ENCODE measurements around the gene FKBP2.
"Not testable (repeated sequence)": the region's sequence is repeated elsewhere in the genome, so short reads cannot be mapped to it uniquely, and the experiment has no call there.

The FKBP2 gene

DNA sequence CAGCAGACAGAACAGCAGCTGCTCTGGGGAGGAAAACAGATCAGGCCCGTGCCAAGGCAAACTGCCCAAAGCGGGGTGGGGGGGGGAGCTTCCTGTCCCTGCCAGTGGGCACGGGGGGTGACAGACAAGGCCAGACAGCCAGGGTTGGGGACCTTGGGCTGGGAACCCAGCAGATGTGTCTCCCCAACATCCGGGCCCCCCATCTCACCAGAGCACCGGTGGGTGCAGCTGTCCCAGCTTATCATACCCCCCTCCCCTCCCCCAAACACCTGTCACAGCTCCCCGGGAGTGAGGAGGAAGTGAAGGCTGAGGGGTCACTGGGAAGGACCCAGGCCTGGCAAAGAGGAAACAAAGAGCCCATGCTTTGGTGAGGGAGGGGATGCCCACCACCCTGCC, 4.5 kb downstream of the FKBP2 start:
- H3K9me3 Mint-ChIP-seq: no peaks in the 10 kb centered on the region
- H3K27ac Mint-ChIP-seq: peak overlapping the region; percentile 92
- peaks cover 68% of the 10 kb centered on the region for H3K4me1 Mint-ChIP-seq (ENCODE audit: low read depth)
- intact Hi-C loops (cut with micrococcal nuclease): no loop called here
- peaks cover 4% of the 10 kb centered on the region for H3K27me3 Mint-ChIP-seq
- peaks cover 56% of the 10 kb centered on the region for H3K36me3 Mint-ChIP-seq (ENCODE audit: low read depth)
- H3K4me3 Mint-ChIP-seq: peak overlapping the region; percentile 89

- intact Hi-C loops (cut with micrococcal nuclease): loop anchor here (2.0 kb wide), 1 partner anchor 15 kb away; the partner anchor contains the start of gene DNAJC4
- Mint-ChIP-seq H3K4me1 (ENCODE audit: low read depth) (peaks cover 71% of the 10 kb centered on the region), H3K27ac (peak overlapping the region; percentile 92), H3K9me3 (no peaks in the 10 kb centered on the region), H3K36me3 (ENCODE audit: low read depth) (peaks cover 51% of the 10 kb centered on the region), H3K4me3 (peak overlapping the region; percentile 89), H3K27me3 (peaks cover 9% of the 10 kb centered on the region)
Measured at GRCh38 chr11:64245797-64246620, 5.1 kb downstream of the FKBP2 start.

DNA sequence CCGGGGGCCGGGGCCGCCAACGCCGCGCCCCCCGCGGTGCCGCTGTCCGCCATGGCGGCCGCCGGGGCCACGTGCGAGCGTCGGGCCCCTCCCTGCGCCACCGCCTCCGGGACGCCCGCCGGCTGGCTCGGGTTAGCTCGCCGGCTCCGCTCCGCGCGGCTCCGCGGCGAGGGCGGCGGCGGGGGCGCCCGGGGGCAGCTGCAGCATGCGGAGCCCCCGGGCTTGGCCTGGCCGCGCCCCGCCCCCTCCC, 5.7 kb downstream of the FKBP2 start:
- Mint-ChIP-seq H3K36me3 (ENCODE audit: low read depth) (peaks cover 48% of the 10 kb centered on the region), H3K4me3 (peak overlapping the region; percentile 82), H3K27ac (peak overlapping the region; percentile 92), H3K4me1 (ENCODE audit: low read depth) (peaks cover 74% of the 10 kb centered on the region)
- not testable (repeated sequence) for H3K9me3 Mint-ChIP-seq, H3K27me3 Mint-ChIP-seq
- intact Hi-C loops (cut with micrococcal nuclease): loop anchor here (2.0 kb wide), 1 partner anchor 16 kb away; the partner anchor contains the start of gene DNAJC4

GRCh38 chr11:64246871-64247728, 6.2 kb downstream of the FKBP2 start, which contains the start of gene PPP1R14B:
Gene PPP1R14B, minus strand, starts transcription at chr11:64246943. Its CDS starts 270 bp downstream, at chr11:64246673.
- H3K27me3 Mint-ChIP-seq: peaks cover 9% of the 10 kb centered on the region
- peaks cover 51% of the 10 kb centered on the region for H3K36me3 Mint-ChIP-seq (ENCODE audit: low read depth)
- no peaks in the 10 kb centered on the region for H3K9me3 Mint-ChIP-seq
- H3K4me1 Mint-ChIP-seq (ENCODE audit: low read depth): peaks cover 77% of the 10 kb centered on the region
- H3K4me3 Mint-ChIP-seq: peak within 1 kb of the TSS; percentile 89
- peak within 1 kb of the TSS; percentile 92 for H3K27ac Mint-ChIP-seq
- intact Hi-C loops (cut with micrococcal nuclease): loop anchor here (2.0 kb wide), 1 partner anchor 16 kb away; the partner anchor contains the start of gene DNAJC4

GRCh38 chr11:64247729-64248531, 7.0 kb downstream of the FKBP2 start:
- Mint-ChIP-seq H3K27ac (peak overlapping the region; percentile 92), H3K36me3 (ENCODE audit: low read depth) (peaks cover 51% of the 10 kb centered on the region)

GRCh38 chr11:64248578-64248977, 7.7 kb downstream of the FKBP2 start:
- H3K27ac Mint-ChIP-seq: peak overlapping the region; percentile 7
- H3K4me1 Mint-ChIP-seq (ENCODE audit: low read depth): peaks cover 76% of the 10 kb centered on the region
- H3K27me3 Mint-ChIP-seq: peaks cover 9% of the 10 kb centered on the region
- no peak overlapping the region for H3K4me3 Mint-ChIP-seq
- no peaks in the 10 kb centered on the region for H3K9me3 Mint-ChIP-seq
- intact Hi-C loops (cut with micrococcal nuclease): no loop called here
- peaks cover 47% of the 10 kb centered on the region for H3K36me3 Mint-ChIP-seq (ENCODE audit: low read depth)

More at GRCh38 chr11:64247729-64248531, 7.0 kb downstream of the FKBP2 start:
- no peaks in the 10 kb centered on the region for H3K9me3 Mint-ChIP-seq
- intact Hi-C loops (cut with micrococcal nuclease): loop anchor here (2.0 kb wide), 1 partner anchor 17 kb away; the partner anchor contains the start of gene DNAJC4
- H3K27me3 Mint-ChIP-seq: peaks cover 9% of the 10 kb centered on the region
- H3K4me3 Mint-ChIP-seq: peak overlapping the region; percentile 82
- H3K4me1 Mint-ChIP-seq (ENCODE audit: low read depth): peaks cover 76% of the 10 kb centered on the region

GRCh38 chr11:64249038-64249437, 8.1 kb downstream of the FKBP2 start:
- Mint-ChIP-seq H3K27ac (peak overlapping the region; percentile 7), H3K9me3 (no peaks in the 10 kb centered on the region), H3K36me3 (ENCODE audit: low read depth) (peaks cover 47% of the 10 kb centered on the region), H3K4me1 (ENCODE audit: low read depth) (peaks cover 76% of the 10 kb centered on the region), H3K4me3 (no peak overlapping the region), H3K27me3 (peaks cover 9% of the 10 kb centered on the region)
- intact Hi-C loops (cut with micrococcal nuclease): no loop called here

GRCh38 chr11:64249563-64250414, 8.9 kb downstream of the FKBP2 start:
- Mint-ChIP-seq H3K36me3 (ENCODE audit: low read depth) (peaks cover 47% of the 10 kb centered on the region), H3K4me3 (no peak overlapping the region), H3K9me3 (no peaks in the 10 kb centered on the region), H3K4me1 (ENCODE audit: low read depth) (peaks cover 78% of the 10 kb centered on the region), H3K27ac (no peak overlapping the region), H3K27me3 (peaks cover 9% of the 10 kb centered on the region)
- intact Hi-C loops (cut with micrococcal nuclease): loop anchor here (5.0 kb wide), 1 partner anchor 53 kb away; the partner anchor contains the start of gene CATSPERZ

DNA sequence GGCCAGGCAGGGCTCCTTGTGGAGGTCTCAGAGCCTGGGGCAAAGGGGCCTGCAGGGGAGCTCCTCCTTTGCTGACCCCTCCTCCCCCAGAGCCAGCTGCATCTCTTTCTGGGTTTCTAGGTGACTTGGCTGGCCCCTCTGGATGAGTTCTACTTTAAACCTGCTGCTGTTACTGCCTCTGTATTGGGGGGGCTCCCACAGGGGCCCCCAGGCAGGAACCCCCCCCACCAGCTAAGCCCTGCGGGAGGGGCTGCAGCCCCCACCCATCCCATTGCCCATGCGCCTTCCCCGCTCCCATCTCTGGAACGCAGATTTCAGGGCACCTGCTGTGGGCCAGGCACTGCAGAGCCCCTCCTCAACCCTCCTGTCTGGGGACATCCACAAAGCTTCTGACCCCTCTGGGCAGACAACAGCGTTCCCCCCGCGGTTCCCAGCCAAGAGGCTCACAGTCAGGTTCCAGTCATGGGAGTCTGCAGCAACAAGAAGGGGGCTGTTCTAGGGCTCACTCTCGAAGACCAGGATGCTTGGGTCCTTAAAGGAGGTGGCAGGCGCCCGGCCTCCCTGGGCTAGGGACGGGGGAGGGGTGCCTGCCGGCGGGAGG, 9.6 kb downstream of the FKBP2 start:
- Mint-ChIP-seq H3K27ac (peak overlapping the region; percentile 88), H3K9me3 (no peaks in the 10 kb centered on the region), H3K4me1 (ENCODE audit: low read depth) (peaks cover 71% of the 10 kb centered on the region), H3K36me3 (ENCODE audit: low read depth) (peaks cover 48% of the 10 kb centered on the region), H3K4me3 (peak overlapping the region; percentile 73), H3K27me3 (peaks cover 9% of the 10 kb centered on the region)
- intact Hi-C loops (cut with micrococcal nuclease): loop anchor here (5.0 kb wide), 1 partner anchor 52 kb away; the partner anchor contains the start of gene CATSPERZ

DNA sequence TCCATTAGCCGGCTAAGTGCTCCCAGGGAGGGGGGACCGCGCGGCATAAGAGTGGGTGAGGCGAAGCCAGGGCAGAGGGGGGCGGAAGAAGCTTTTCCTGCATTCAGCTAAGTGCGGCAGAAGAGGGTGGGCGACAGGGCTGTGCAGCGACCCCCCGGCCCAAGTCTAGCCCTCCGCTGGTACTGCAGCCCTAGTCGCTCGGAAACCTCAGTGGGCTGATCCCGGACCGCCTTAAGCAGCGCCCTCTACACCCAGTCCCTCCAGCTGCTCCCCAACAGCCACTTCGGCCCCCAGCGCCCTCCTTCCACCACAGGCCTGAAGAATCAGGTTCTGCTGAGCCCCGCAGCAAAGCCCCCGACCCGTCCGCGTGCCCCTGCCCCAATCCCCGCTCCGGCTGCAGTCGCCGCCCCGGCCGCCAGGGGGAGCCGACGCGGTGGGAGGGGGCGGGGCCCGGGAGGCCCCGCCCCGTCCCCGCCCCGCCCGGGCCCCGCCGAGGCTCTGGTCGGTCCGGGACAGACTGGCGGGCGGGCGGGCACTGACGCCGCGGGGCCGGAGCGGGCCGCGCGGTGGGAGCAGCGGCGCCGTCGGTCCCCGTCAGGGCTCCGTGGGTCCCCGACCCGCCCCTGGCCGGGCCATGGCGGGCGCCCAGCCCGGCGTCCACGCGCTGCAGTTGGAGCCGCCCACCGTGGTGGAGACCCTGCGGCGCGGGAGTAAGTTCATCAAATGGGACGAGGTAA, 10.3 kb downstream of the FKBP2 start, which contains the start of gene PLCB3:
Gene PLCB3, plus strand, starts transcription at position 515 of the 737 bp plus-strand sequence. Its CDS starts 120 bp downstream, at position 635.
- Mint-ChIP-seq H3K27me3 (peaks cover 9% of the 10 kb centered on the region), H3K4me1 (ENCODE audit: low read depth) (peaks cover 64% of the 10 kb centered on the region), H3K27ac (peak within 1 kb of the TSS; percentile 88), H3K9me3 (no peaks in the 10 kb centered on the region), H3K36me3 (ENCODE audit: low read depth) (peaks cover 48% of the 10 kb centered on the region), H3K4me3 (peak within 1 kb of the TSS; percentile 99)
- intact Hi-C loops (cut with micrococcal nuclease): loop anchor here (5.0 kb wide), 1 partner anchor 51 kb away; the partner anchor contains the start of gene CATSPERZ

GRCh38 chr11:64251753-64252002, 10.8 kb downstream of the FKBP2 start:
- Mint-ChIP-seq H3K27me3 (peaks cover 9% of the 10 kb centered on the region), H3K27ac (peak overlapping the region; percentile 88)

More at GRCh38 chr11:64251753-64252002, 10.8 kb downstream of the FKBP2 start:
- Mint-ChIP-seq H3K4me1 (ENCODE audit: low read depth) (peaks cover 64% of the 10 kb centered on the region), H3K36me3 (ENCODE audit: low read depth) (peaks cover 51% of the 10 kb centered on the region), H3K9me3 (no peaks in the 10 kb centered on the region), H3K4me3 (peak overlapping the region; percentile 99)
- intact Hi-C loops (cut with micrococcal nuclease): loop anchor here (2.0 to 5.0 kb wide), 2 partner anchors 17 to 51 kb away; partner anchors contain the start of gene CATSPERZ
